Skin epidermis (tissue), 12 donors: ENCODE results near the gene TACSTD2.
A peak's percentile ranks its signal among the peaks of the same experiment; 100 is the strongest.
"Not testable (repeated sequence)": the region's sequence is repeated elsewhere in the genome, so short reads cannot be mapped to it uniquely, and the experiment has no call there.

Experiments
- H3K27ac ChIP-seq, 21 experiments: fragments of 200-600 bp; sonication (generic) in 11 of 21; one replicate each; pipeline ENCODE4 v1.5.0; 2020; ENCODE audit warnings: mild to moderate bottlenecking in 3 of 21, inconsistent platforms in 2 of 21, moderate library complexity in 2 of 21
- H3K4me3 ChIP-seq, 7 experiments: fragments of 200-600 bp; sonication (generic) in 2 of 7; one replicate each; pipeline ENCODE4 v1.5.0; 2020; ENCODE audit warnings: inconsistent platforms in 2 of 7, mild to moderate bottlenecking in 2 of 7, moderate library complexity in 1 of 7

Gene TACSTD2

GRCh38 chr1:58576727-58577653, at the start of gene TACSTD2:
TACSTD2 (minus strand) TSS chr1:58577252; CDS start chr1:58577156, 96 bp downstream.
- Histone ChIP-seq H3K4me3 (peak within 1 kb of the TSS; percentile 38 to 64 (median 50)), H3K27ac (peak within 1 kb of the TSS; percentile 66 to 94 (median 86))

GRCh38 chr1:58626293-58626692, 49.2 kb upstream of the TACSTD2 start:
- Histone ChIP-seq H3K4me3 (no peak overlapping the region), H3K27ac (no peak overlapping the region)

GRCh38 chr1:58623259-58623658, 46.2 kb upstream of the TACSTD2 start:
- not testable (repeated sequence) for H3K27ac ChIP-seq, H3K4me3 ChIP-seq

GRCh38 chr1:58622571-58622970, 45.5 kb upstream of the TACSTD2 start:
- no peak overlapping the region for H3K27ac ChIP-seq
- H3K4me3 ChIP-seq = no peak overlapping the region

- Histone ChIP-seq H3K27ac (peak overlapping the region in 5 of 21 experiments; percentile 35 to 84 (median 80)), H3K4me3 (no peak overlapping the region)
Observed at GRCh38 chr1:58621391-58621790, 44.3 kb upstream of the TACSTD2 start.

- peak overlapping the region in 15 of 21 experiments; percentile 0 to 84 (median 60) for H3K27ac ChIP-seq
- no peak overlapping the region for H3K4me3 ChIP-seq
Observed at GRCh38 chr1:58620926-58621325, 43.9 kb upstream of the TACSTD2 start.

- H3K27ac ChIP-seq = peak overlapping the region in 18 of 21 experiments; percentile 16 to 84 (median 74)
Observed at GRCh38 chr1:58620259-58620658, 43.2 kb upstream of the TACSTD2 start.

GRCh38 chr1:58619286-58620054, 42.4 kb upstream of the TACSTD2 start:
- H3K27ac ChIP-seq = peak overlapping the region; percentile 2 to 84 (median 74)

More at GRCh38 chr1:58620259-58620658, 43.2 kb upstream of the TACSTD2 start:
- peak overlapping the region in 1 of 7 experiments; percentile 7 for H3K4me3 ChIP-seq

GRCh38 chr1:58618303-58618702, 41.3 kb upstream of the TACSTD2 start:
- peak overlapping the region in 20 of 21 experiments; percentile 2 to 84 (median 74) for H3K27ac ChIP-seq
- H3K4me3 ChIP-seq = no peak overlapping the region

More at GRCh38 chr1:58619286-58620054, 42.4 kb upstream of the TACSTD2 start:
- peak overlapping the region in 2 of 7 experiments; percentile 1 to 7 for H3K4me3 ChIP-seq

- H3K27ac ChIP-seq = no peak overlapping the region
- no peak overlapping the region for H3K4me3 ChIP-seq
Observed at GRCh38 chr1:58611861-58612385, 34.9 kb upstream of the TACSTD2 start.

GRCh38 chr1:58608945-58609344, 31.9 kb upstream of the TACSTD2 start:
- no peak overlapping the region for H3K4me3 ChIP-seq
- H3K27ac ChIP-seq = peak overlapping the region in 1 of 21 experiments; percentile 13

- H3K27ac ChIP-seq = peak overlapping the region in 1 of 21 experiments; percentile 13
- no peak overlapping the region for H3K4me3 ChIP-seq
Observed at GRCh38 chr1:58608297-58608696, 31.2 kb upstream of the TACSTD2 start.

- H3K4me3 ChIP-seq = no peak overlapping the region
- H3K27ac ChIP-seq = no peak overlapping the region
Observed at GRCh38 chr1:58607391-58607790, 30.3 kb upstream of the TACSTD2 start.

- H3K4me3 ChIP-seq, H3K27ac ChIP-seq: not testable (repeated sequence)
Observed at GRCh38 chr1:58601921-58602320, 24.9 kb upstream of the TACSTD2 start.

GRCh38 chr1:58597996-58598395, 20.9 kb upstream of the TACSTD2 start:
- no peak overlapping the region for H3K27ac ChIP-seq

GRCh38 chr1:58597076-58597475, 20.0 kb upstream of the TACSTD2 start:
- no peak overlapping the region for H3K4me3 ChIP-seq
- H3K27ac ChIP-seq = no peak overlapping the region

More at GRCh38 chr1:58597996-58598395, 20.9 kb upstream of the TACSTD2 start:
- H3K4me3 ChIP-seq = no peak overlapping the region

GRCh38 chr1:58596631-58597052, 19.6 kb upstream of the TACSTD2 start:
- Histone ChIP-seq H3K27ac (no peak overlapping the region), H3K4me3 (no peak overlapping the region)

- Histone ChIP-seq H3K27ac (no peak overlapping the region), H3K4me3 (no peak overlapping the region)
Observed at GRCh38 chr1:58594546-58594945, 17.5 kb upstream of the TACSTD2 start.

- Histone ChIP-seq H3K27ac (peak overlapping the region in 6 of 21 experiments; percentile 13 to 68 (median 44)), H3K4me3 (no peak overlapping the region)
Observed at GRCh38 chr1:58592522-58593134, 15.6 kb upstream of the TACSTD2 start.
